ENCODE results near the gene TGFBR2.

The TGFBR2 gene

DNA sequence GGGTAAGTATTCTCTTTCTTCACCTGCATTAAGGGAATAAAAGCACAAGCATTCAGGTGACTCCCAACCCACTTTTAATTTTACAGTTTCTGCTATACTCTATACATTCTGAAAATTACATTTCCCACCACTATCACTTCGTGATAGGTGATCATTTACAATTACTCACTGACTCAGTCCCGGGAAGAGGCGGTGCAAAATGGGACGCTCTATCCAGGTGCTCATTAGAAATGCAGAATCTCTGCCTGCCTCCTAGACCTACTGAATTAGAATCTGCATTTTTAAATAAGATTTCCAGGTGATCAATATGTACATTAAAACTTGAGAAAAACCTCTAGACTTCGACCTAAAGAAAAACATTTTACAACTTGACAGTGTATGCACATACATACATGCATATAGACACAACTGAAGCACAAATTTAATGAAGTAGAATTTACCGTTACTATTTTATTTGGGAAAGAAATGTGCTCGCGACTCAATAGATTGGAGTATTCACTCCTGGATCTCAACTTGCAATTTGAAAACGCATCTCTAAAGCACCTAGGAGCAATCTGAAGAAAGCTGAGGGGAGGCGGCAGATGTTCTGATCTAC lies 598 bp upstream of the TGFBR2 start:
- Histone ChIP-seq H3K27ac (no peak overlapping the region), H3K4me3 (peak overlapping the region; percentile 74), H3K36me3 (ENCODE audit: insufficient read depth, low read length) (no peaks in the 10 kb centered on the region), H3K9ac (ENCODE audit: insufficient read length) (no peak overlapping the region), H3K9me3 (ENCODE audit: low read depth, low read length) (no peaks in the 10 kb centered on the region)
- TF ChIP-seq FOXP2 (optimal IDR thresholded peaks at IDR 0.05; ENCODE audit: control extremely low read depth, extremely low read length, insufficient read depth) (no peak), POLR2AphosphoS5 (IDR thresholded peaks at IDR 0.05; ENCODE audit: borderline replicate concordance, low read depth, low read length) (no peak), EZH2 (IDR thresholded peaks at IDR 0.05) (no peak)
- DNase-seq (ENCODE audit: low read depth, low spot score): no peak

DNA sequence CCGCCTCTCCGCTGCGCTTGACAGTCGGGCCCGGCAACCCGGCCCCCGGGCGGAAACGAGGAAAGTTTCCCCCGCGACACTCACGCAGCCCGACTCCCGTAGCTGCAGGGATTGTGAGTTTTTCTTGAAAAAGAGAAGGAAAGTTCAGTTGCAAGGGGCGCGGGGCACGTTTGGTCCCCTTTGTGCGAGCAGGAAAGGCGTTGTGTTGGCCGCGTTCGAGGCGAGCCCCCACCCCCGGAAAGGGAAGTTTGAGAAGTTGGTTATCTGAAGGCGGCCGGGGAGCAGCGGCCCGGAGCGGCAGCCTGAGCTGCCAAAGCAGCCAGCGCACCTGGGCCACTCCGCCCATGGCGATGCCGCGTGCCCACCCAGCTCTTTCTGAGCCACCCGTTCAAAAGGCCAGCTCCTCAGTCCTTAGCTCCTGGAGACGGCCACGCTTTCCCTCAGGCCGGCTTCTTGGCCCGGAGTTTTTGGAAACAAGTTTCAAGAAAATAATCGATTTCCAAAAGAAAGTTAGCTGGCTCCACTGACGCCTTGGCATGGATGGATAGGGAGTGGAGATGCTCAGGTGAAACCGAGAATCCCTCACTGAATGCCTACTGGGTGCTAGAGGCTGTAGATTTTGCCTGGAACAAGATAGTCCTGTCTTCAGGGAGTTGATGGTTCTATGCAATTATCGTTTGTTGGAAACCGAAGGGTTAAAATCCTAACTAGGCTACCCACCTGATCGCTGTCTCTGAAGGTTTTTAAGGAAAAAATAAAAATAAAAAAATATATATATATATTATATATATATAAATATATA lies 832 bp downstream of the TGFBR2 start:
- no peaks in the 10 kb centered on the region for H3K9me3 ChIP-seq (ENCODE audit: low read depth, low read length)
- no peak for DNase-seq (ENCODE audit: low read depth, low spot score)

GRCh38 chr3:30608598-30608947 lies 2.2 kb downstream of the TGFBR2 start:
- H3K9me3 ChIP-seq (ENCODE audit: low read depth, low read length): no peaks in the 10 kb centered on the region
- no peak overlapping the region for H3K9ac ChIP-seq (ENCODE audit: insufficient read length)
- no peak for DNase-seq (ENCODE audit: low read depth, low spot score)
- no peaks in the 10 kb centered on the region for H3K36me3 ChIP-seq (ENCODE audit: insufficient read depth, low read length)
- no peak overlapping the region for H3K4me3 ChIP-seq
- no peak overlapping the region for H3K27ac ChIP-seq
- no peak for TF ChIP-seq FOXP2 (optimal IDR thresholded peaks at IDR 0.05; ENCODE audit: control extremely low read depth, extremely low read length, insufficient read depth)
- TF ChIP-seq EZH2 (IDR thresholded peaks at IDR 0.05): no peak
- TF ChIP-seq POLR2AphosphoS5 (IDR thresholded peaks at IDR 0.05; ENCODE audit: borderline replicate concordance, low read depth, low read length): no peak

More for the DNA sequence above, 832 bp downstream of the TGFBR2 start:
- Histone ChIP-seq H3K9ac (ENCODE audit: insufficient read length) (peak overlapping the region; percentile 32), H3K27ac (no peak overlapping the region), H3K36me3 (ENCODE audit: insufficient read depth, low read length) (no peaks in the 10 kb centered on the region), H3K4me3 (peak overlapping the region; percentile 74)
- TF ChIP-seq EZH2 (IDR thresholded peaks at IDR 0.05) (no peak), POLR2AphosphoS5 (IDR thresholded peaks at IDR 0.05; ENCODE audit: borderline replicate concordance, low read depth, low read length) (no peak), FOXP2 (optimal IDR thresholded peaks at IDR 0.05; ENCODE audit: control extremely low read depth, extremely low read length, insufficient read depth) (no peak)

DNA sequence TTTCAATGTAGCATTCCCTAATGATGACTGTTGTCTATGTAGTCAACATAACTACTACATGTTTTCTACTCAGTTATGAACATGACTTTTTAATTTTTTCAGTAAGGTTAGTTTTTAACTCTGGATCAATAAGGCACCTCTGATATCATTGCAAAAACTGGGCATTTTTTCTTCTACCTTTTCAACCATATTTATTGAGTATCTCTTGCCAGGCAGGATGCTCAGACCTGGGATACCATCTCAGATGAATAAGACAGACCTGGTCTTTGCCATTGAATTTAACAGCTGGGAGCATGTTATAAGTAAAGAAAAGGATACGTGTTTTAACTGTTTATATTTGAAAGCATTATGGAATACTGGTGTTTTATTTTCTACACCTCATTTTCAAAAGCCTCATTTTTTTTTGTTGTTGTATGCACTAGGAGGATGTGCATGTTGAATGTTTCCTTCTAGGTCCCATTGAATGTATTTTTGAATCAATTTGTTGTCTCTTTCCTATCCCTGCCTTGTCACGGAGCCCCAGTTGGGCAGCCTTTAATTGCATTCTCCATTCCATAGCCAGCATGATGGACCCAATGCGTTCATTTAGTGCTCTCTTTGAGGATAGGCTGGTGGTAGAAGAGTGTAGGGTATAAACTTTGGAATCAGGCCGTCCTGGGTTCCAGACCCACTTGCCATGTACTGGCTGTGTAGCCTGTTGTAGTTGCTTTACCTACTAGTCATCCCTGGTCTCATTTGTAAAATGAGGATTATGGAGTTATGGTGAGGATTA lies 3.7 kb downstream of the TGFBR2 start:
- Histone ChIP-seq H3K27ac (no peak overlapping the region), H3K4me3 (no peak overlapping the region), H3K9ac (ENCODE audit: insufficient read length) (no peak overlapping the region), H3K36me3 (ENCODE audit: insufficient read depth, low read length) (no peaks in the 10 kb centered on the region), H3K9me3 (ENCODE audit: low read depth, low read length) (no peaks in the 10 kb centered on the region)
- no peak for DNase-seq (ENCODE audit: low read depth, low spot score)
- TF ChIP-seq EZH2 (IDR thresholded peaks at IDR 0.05) (no peak), POLR2AphosphoS5 (IDR thresholded peaks at IDR 0.05; ENCODE audit: borderline replicate concordance, low read depth, low read length) (no peak), FOXP2 (optimal IDR thresholded peaks at IDR 0.05; ENCODE audit: control extremely low read depth, extremely low read length, insufficient read depth) (no peak)

DNA sequence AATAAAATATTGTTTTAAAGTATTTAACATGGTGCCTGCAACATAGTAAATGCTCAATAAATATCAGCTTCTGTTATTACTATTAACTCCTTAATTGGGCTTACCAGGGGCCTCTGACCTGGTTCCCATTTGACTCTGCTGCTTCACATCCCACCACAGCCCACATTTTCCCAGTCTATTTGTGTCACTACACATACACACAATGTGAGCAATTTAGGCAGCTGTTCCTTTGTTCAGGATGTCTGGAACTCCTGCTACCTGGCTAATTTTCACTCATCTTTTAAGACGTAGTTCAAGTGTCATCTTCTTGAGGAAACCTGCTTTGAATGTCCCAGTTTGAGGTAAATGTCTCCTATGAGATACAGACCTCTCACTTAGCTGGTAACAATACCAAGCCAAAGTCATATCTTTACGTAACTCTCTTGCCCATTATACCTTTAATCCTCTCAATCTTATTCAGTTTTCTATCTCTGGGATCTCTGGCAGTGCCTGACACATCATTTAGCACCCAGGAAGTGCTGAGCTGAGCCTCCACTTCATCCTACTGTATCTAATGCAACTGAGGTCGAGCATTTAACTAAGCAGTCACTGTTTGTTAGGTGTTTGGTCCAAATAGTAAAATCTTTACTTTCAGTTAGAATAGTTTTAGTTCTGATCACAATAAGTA lies 4.4 kb downstream of the TGFBR2 start:
- Histone ChIP-seq H3K36me3 (ENCODE audit: insufficient read depth, low read length) (no peaks in the 10 kb centered on the region), H3K9me3 (ENCODE audit: low read depth, low read length) (no peaks in the 10 kb centered on the region), H3K4me3 (no peak overlapping the region), H3K9ac (ENCODE audit: insufficient read length) (no peak overlapping the region), H3K27ac (no peak overlapping the region)
- no peak for DNase-seq (ENCODE audit: low read depth, low spot score)
- no peak for TF ChIP-seq EZH2 (IDR thresholded peaks at IDR 0.05)
- TF ChIP-seq FOXP2 (optimal IDR thresholded peaks at IDR 0.05; ENCODE audit: control extremely low read depth, extremely low read length, insufficient read depth): no peak
- TF ChIP-seq POLR2AphosphoS5 (IDR thresholded peaks at IDR 0.05; ENCODE audit: borderline replicate concordance, low read depth, low read length): no peak

GRCh38 chr3:30611613-30612436 lies 5.4 kb downstream of the TGFBR2 start:
- no peak for DNase-seq (ENCODE audit: low read depth, low spot score)
- Histone ChIP-seq H3K36me3 (ENCODE audit: insufficient read depth, low read length) (no peaks in the 10 kb centered on the region), H3K4me3 (no peak overlapping the region), H3K9ac (ENCODE audit: insufficient read length) (no peak overlapping the region), H3K9me3 (ENCODE audit: low read depth, low read length) (no peaks in the 10 kb centered on the region), H3K27ac (no peak overlapping the region)
- TF ChIP-seq EZH2 (IDR thresholded peaks at IDR 0.05) (no peak), FOXP2 (optimal IDR thresholded peaks at IDR 0.05; ENCODE audit: control extremely low read depth, extremely low read length, insufficient read depth) (no peak), POLR2AphosphoS5 (IDR thresholded peaks at IDR 0.05; ENCODE audit: borderline replicate concordance, low read depth, low read length) (no peak)

GRCh38 chr3:30612437-30613132 lies 6.2 kb downstream of the TGFBR2 start:
- H3K36me3 ChIP-seq (ENCODE audit: insufficient read depth, low read length): no peaks in the 10 kb centered on the region
- no peak overlapping the region for H3K9ac ChIP-seq (ENCODE audit: insufficient read length)
- TF ChIP-seq FOXP2 (optimal IDR thresholded peaks at IDR 0.05; ENCODE audit: control extremely low read depth, extremely low read length, insufficient read depth): no peak
- no peak for TF ChIP-seq POLR2AphosphoS5 (IDR thresholded peaks at IDR 0.05; ENCODE audit: borderline replicate concordance, low read depth, low read length)
- no peak for TF ChIP-seq EZH2 (IDR thresholded peaks at IDR 0.05)
- H3K4me3 ChIP-seq: no peak overlapping the region
- H3K9me3 ChIP-seq (ENCODE audit: low read depth, low read length): no peaks in the 10 kb centered on the region
- no peak for DNase-seq (ENCODE audit: low read depth, low spot score)
- no peak overlapping the region for H3K27ac ChIP-seq

Data from SK-N-MC (cell line).